ENCODE results near the gene NR2F2. TPM values are rescaled to one million over a fixed set of nuclear protein-coding genes. Genes with fewer than 3 reads are reported as not detected.

The NR2F2 gene
- total RNA-seq, 1 experiment from 2014 or later: 53.7 TPM

DNA sequence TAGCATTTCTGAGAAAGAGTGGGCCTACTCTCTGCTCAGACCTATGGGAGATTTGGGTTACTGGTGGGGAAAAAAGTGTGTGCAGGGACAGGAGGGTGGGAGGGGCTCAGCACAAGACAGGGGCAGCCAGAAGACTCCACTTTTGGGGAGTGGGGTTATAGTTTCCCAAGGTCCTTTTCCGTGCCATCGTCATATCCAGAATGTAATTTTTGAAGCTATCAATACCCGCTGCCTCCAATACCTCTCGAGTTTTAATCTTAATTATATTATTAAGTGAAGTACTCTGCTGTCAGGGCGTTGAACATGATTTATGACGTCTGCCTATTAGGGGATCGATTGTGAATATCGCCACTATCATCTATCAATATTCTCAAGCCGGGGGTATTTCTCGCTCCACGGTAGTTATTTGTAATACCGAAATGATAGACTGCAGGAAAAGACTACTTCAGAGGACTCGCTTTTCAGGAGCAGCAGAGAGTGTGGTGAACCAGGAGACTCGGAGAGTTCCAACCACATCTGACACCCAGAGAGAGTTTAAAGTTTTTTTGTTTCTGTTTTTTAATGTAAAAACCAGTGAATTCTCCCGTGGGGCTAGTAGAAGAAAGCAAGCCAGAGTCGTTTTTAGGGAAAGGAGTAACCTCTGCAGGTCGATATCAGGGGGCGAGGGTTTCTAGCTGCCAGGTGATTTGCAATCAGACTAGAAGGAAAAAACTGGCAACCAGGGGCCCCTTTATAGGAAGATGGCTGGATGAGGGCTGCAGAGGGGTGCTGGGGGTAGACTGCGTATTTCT lies 20.6 kb downstream of the NR2F2 start:
- ChIA-PET POLR2A (no interaction called here), CTCF (interaction anchor here (0.6 to 2.4 kb wide), 2 partner anchors 24 to 1077 kb away, joined by 3 to 11 read pairs; no protein-coding TSS in a partner anchor)
- TF ChIP-seq, protein P1, sequence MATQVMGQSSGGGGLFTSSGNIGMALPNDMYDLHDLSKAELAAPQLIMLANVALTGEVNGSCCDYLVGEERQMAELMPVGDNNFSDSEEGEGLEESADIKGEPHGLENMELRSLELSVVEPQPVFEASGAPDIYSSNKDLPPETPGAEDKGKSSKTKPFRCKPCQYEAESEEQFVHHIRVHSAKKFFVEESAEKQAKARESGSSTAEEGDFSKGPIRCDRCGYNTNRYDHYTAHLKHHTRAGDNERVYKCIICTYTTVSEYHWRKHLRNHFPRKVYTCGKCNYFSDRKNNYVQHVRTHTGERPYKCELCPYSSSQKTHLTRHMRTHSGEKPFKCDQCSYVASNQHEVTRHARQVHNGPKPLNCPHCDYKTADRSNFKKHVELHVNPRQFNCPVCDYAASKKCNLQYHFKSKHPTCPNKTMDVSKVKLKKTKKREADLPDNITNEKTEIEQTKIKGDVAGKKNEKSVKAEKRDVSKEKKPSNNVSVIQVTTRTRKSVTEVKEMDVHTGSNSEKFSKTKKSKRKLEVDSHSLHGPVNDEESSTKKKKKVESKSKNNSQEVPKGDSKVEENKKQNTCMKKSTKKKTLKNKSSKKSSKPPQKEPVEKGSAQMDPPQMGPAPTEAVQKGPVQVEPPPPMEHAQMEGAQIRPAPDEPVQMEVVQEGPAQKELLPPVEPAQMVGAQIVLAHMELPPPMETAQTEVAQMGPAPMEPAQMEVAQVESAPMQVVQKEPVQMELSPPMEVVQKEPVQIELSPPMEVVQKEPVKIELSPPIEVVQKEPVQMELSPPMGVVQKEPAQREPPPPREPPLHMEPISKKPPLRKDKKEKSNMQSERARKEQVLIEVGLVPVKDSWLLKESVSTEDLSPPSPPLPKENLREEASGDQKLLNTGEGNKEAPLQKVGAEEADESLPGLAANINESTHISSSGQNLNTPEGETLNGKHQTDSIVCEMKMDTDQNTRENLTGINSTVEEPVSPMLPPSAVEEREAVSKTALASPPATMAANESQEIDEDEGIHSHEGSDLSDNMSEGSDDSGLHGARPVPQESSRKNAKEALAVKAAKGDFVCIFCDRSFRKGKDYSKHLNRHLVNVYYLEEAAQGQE (IDR thresholded peaks at IDR 0.05; ENCODE audit: insufficient read depth in 1 of 2, low read depth in 2 of 2, low read length in 1 of 2): no peak
- TF ChIP-seq SIN3A (IDR thresholded peaks at IDR 0.05; ENCODE audit: borderline replicate concordance, insufficient read depth, low read depth, low read length) (no peak), CTCF (IDR thresholded peaks at IDR 0.05) (no peak), POLR2AphosphoS5 (IDR thresholded peaks at IDR 0.05; ENCODE audit: low read depth, low read length) (no peak), TCF7L2 (IDR thresholded peaks at IDR 0.05; ENCODE audit: low read depth, low read length) (no peak)
- ATAC-seq: no peak
- no TSS peak for BruUV-seq (replicated peaks)
- DNase-seq (ENCODE audit: low read depth, low spot score): no peak
- H3K27me3 ChIP-seq (ENCODE audit: control insufficient read depth, insufficient read depth, low read length): no peaks in the 10 kb centered on the region
- H3K9me3 ChIP-seq (ENCODE audit: control insufficient read depth, insufficient read depth, low read depth, low read length): no peaks in the 10 kb centered on the region
- H3K36me3 ChIP-seq (ENCODE audit: control insufficient read depth, insufficient read depth, low read length): no peaks in the 10 kb centered on the region
- in situ Hi-C loops (cut with HindIII; ENCODE audit: low pct_unique_long_range_greater_than_20kb, low sequenced_read_pairs) (no loop called here), intact Hi-C loops (cut with micrococcal nuclease; ENCODE audit: unreplicated experiment) (no loop called here)
- no peak overlapping the region for H3K27ac ChIP-seq (ENCODE audit: low read length)
- H3K4me3 ChIP-seq (ENCODE audit: low read depth in 2 of 2, low read length in 2 of 2): no peak overlapping the region
- H3K4me1 ChIP-seq (ENCODE audit: control insufficient read depth, insufficient read depth, low read length): peaks cover 30% of the 10 kb centered on the region

DNA sequence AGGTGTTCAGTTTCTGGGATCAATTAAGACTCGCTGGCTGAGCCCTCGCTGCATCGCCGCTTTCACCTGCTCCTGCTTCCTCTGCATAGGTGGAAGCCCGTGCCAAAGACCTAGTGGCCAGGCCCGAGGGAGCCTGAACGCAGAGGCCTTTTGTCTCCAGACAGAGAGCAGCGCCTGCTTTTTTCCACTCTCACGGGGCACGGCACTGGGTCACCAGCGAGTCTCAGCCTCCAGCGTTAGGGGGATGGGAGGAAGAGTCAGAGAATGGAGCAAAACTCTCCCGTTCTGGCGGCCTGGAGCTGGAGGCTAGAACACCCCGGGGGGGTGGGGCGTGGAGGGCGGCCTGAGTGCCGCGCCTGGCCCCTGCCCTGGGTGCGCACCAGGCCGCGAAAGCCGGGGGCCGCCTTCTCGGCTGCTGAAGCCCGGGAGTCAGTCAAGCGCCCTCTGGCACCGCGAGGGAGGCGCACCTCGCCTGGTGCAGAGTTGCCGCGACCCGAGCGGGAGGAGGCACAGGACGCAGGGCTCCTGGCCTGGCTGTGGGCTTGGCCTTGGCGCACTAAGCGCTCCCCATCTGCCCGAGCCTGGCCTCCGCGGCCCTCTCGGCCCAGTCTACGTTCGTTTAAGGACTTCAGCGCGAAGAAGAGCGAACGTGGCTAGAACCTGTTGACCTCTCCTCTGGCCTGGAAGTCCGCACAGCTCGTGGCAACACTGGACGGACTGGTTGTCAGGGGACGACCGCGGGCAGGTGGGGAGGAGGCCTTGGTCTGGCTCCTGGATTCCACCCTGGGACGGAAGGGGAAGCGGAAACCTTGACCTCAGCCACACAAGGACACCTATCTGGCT lies 21.5 kb downstream of the NR2F2 start:
- Histone ChIP-seq H3K9me3 (ENCODE audit: control insufficient read depth, insufficient read depth, low read depth, low read length) (no peaks in the 10 kb centered on the region), H3K4me1 (ENCODE audit: control insufficient read depth, insufficient read depth, low read length) (peaks cover 26% of the 10 kb centered on the region), H3K27me3 (ENCODE audit: control insufficient read depth, insufficient read depth, low read length) (no peaks in the 10 kb centered on the region), H3K4me3 (ENCODE audit: low read depth in 2 of 2, low read length in 2 of 2) (no peak overlapping the region), H3K36me3 (ENCODE audit: control insufficient read depth, insufficient read depth, low read length) (no peaks in the 10 kb centered on the region), H3K27ac (ENCODE audit: low read length) (no peak overlapping the region)
- no TSS peak for BruUV-seq (replicated peaks)
- TF ChIP-seq, protein P1 (IDR thresholded peaks at IDR 0.05; ENCODE audit: insufficient read depth in 1 of 2, low read depth in 2 of 2, low read length in 1 of 2): no peak
- TF ChIP-seq SIN3A (IDR thresholded peaks at IDR 0.05; ENCODE audit: borderline replicate concordance, insufficient read depth, low read depth, low read length) (no peak), POLR2AphosphoS5 (IDR thresholded peaks at IDR 0.05; ENCODE audit: low read depth, low read length) (no peak), TCF7L2 (IDR thresholded peaks at IDR 0.05; ENCODE audit: low read depth, low read length) (no peak), CTCF (IDR thresholded peaks at IDR 0.05) (no peak)
- no peak for ATAC-seq
- POLR2A ChIA-PET: no interaction called here
- intact Hi-C loops (cut with micrococcal nuclease; ENCODE audit: unreplicated experiment): no loop called here
- in situ Hi-C loops (cut with HindIII; ENCODE audit: low pct_unique_long_range_greater_than_20kb, low sequenced_read_pairs): no loop called here
- no peak for DNase-seq (ENCODE audit: low read depth, low spot score)
- CTCF ChIA-PET: interaction anchor here (0.6 kb wide), 1 partner anchor 1076 kb away, joined by 3 read pairs; no protein-coding TSS in a partner anchor

All from Panc1 (cell line).